Cardiac muscle cell (in vitro differentiated cells and primary cell): ENCODE results near the gene BCAS3. TPM values are rescaled to one million over a fixed set of nuclear protein-coding genes. Genes with fewer than 3 reads are reported as not detected.

Source experiments
- DNase-seq, 2 donors: peaks; one replicate each; pipeline versions ENCODE4 v3.0.0 to v3.0.0-alpha.2; 2010 to 2017; ENCODE audit warnings: low read depth in 1 of 2, low spot score in 1 of 2
- H3K27ac ChIP-seq: fragments of 200-600 bp; sonication (generic); 2 replicates; pipeline ENCODE4 v1.5.1; 2016
- H3K27me3 ChIP-seq: fragments of 200-600 bp; sonication (generic); 2 replicates; pipeline ENCODE4 v1.6.0; 2016; ENCODE audit warnings: control low read depth
- H3K36me3 ChIP-seq: fragments of 200-600 bp; sonication (generic); 2 replicates; pipeline ENCODE4 v1.5.1; 2016; ENCODE audit warnings: control low read depth
- H3K4me1 ChIP-seq: fragments of 200-600 bp; sonication (generic); 2 replicates; pipeline ENCODE4 v1.8.1; 2017; ENCODE audit warnings: low read depth, mild to moderate bottlenecking, mixed run types
- H3K4me3 ChIP-seq: fragments of 200-600 bp; sonication (generic); 2 replicates; pipeline ENCODE4 v1.5.1; 2016; ENCODE audit warnings: mild to moderate bottlenecking
- H3K9me3 ChIP-seq: fragments of 200-600 bp; sonication (generic); 2 replicates; pipeline ENCODE4 v1.5.1; 2017; ENCODE audit warnings: low read depth, mild to moderate bottlenecking, control low read depth
- polyA plus RNA-seq: library from polyadenylated mRNA; unstranded; fragments of >200 nt; fragmentation: Nextera tagmentation; extraction: Ambion mirVana; gene quantifications from 2 replicates; pipeline ENCODE4 v1.2.1, GENCODE V29; 2016
- total RNA-seq: library from RNA; depleted of rRNA; stranded (reverse); fragments of >200 nt; gene quantifications from 2 replicates; pipeline ENCODE4 v1.2.3, GENCODE V29; 2016
- TF ChIP-seq, protein P1 (sequence below): IDR thresholded peaks from 2 replicates; pipeline ENCODE4 v1.5.1; 2012; ENCODE audit warnings: low read depth, mild to moderate bottlenecking, low read length

The BCAS3 gene
- total and polyA plus RNA-seq, 2 experiments from 2014 or later, result 36.5 to 39.6 TPM

DNA sequence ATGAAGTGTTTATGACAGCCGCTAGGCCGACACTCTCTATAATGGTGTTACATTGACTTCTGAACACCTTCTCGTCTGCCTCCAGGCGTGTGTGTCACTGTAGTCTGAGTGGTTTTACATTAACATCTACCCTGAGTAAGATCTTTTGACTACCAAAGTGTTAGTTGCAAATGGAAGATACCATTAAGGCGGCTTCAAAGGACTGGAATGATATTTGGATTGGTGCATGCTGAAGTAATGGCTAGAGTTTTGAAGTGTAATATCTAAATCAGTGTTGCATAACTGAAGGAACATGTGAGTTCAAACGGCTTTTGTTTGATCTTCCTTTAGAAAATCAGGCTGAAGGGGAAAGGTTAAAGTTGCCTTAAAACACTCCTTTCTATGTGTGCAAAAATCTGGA lies 52.2 kb downstream of the BCAS3 start:
- TF ChIP-seq, protein P1, sequence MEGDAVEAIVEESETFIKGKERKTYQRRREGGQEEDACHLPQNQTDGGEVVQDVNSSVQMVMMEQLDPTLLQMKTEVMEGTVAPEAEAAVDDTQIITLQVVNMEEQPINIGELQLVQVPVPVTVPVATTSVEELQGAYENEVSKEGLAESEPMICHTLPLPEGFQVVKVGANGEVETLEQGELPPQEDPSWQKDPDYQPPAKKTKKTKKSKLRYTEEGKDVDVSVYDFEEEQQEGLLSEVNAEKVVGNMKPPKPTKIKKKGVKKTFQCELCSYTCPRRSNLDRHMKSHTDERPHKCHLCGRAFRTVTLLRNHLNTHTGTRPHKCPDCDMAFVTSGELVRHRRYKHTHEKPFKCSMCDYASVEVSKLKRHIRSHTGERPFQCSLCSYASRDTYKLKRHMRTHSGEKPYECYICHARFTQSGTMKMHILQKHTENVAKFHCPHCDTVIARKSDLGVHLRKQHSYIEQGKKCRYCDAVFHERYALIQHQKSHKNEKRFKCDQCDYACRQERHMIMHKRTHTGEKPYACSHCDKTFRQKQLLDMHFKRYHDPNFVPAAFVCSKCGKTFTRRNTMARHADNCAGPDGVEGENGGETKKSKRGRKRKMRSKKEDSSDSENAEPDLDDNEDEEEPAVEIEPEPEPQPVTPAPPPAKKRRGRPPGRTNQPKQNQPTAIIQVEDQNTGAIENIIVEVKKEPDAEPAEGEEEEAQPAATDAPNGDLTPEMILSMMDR, result no peak
- H3K9me3 ChIP-seq, result no peaks in the 10 kb centered on the region
- H3K4me1 ChIP-seq, result no peaks in the 10 kb centered on the region
- no peaks in the 10 kb centered on the region for H3K27me3 ChIP-seq
- no peaks in the 10 kb centered on the region for H3K36me3 ChIP-seq
- H3K4me3 ChIP-seq, result no peak overlapping the region
- DNase-seq, result no peak
- no peak overlapping the region for H3K27ac ChIP-seq

DNA sequence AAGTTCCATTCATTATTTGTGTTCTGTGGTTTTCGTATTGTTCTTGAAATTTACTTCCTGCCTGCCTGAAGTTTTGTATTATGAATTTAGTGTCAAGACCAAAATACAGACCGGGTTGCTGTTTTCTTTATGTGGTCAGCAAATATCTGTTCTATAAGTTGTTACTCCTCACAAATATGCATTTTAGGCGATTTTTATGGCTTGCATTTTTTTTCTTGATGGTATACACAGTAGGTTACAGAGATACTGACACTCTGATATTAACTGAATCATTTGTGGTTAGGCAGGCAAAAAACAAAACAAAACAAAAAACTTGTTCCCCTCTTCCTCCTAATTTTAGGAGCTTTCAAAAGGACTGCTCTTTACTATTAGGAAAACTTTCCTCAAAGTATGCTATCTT lies 52.6 kb downstream of the BCAS3 start:
- DNase-seq, result no peak
- Histone ChIP-seq H3K4me1 (no peaks in the 10 kb centered on the region), H3K27ac (no peak overlapping the region), H3K36me3 (no peaks in the 10 kb centered on the region), H3K27me3 (no peaks in the 10 kb centered on the region), H3K4me3 (no peak overlapping the region), H3K9me3 (no peaks in the 10 kb centered on the region)
- TF ChIP-seq, protein P1, result no peak

DNA sequence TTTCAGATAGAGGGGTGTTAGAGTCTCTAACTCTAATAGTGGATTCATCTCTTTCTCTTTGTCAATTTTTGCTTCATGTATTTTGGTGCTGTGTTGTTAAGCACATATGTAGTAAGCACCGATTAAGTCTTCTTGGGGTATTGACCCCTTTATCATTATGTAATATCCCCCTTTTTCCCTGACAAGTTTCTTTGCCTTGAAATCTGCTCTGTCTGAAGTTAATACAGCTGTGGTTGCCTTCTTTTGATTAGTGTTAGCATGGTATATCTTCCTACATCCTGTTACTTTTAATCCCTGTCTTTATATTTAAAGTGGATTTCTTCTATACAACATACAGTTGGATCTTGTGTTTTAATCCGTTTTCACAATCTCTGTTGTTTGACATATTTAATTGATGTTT lies 60.6 kb downstream of the BCAS3 start:
- no peak for DNase-seq
- no peak overlapping the region for H3K27ac ChIP-seq
- no peaks in the 10 kb centered on the region for H3K36me3 ChIP-seq
- TF ChIP-seq, protein P1, result no peak
- no peaks in the 10 kb centered on the region for H3K27me3 ChIP-seq
- no peaks in the 10 kb centered on the region for H3K9me3 ChIP-seq
- H3K4me3 ChIP-seq, result no peak overlapping the region
- H3K4me1 ChIP-seq, result no peaks in the 10 kb centered on the region

DNA sequence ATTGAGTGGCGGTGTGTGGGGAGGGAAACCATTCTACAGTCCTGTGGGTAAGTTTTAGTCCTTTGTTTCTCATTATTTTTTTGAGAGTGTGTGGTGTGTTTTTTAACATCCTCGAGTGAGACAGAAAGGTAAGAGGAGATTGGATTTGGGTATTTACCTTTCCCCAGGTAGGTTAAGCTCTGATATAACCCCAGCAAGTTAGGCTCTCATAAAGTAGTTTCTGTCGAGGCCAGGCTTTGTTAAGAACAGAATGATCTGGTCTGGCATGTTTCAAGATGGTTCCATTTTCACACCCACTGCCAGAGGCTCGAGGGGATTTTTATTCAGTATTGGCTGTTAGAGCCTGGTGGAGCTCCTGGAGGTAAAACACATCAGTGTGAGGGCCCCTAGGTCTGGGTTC lies 62.9 kb downstream of the BCAS3 start:
- TF ChIP-seq, protein P1, result no peak
- no peak overlapping the region for H3K4me3 ChIP-seq
- H3K27me3 ChIP-seq, result no peaks in the 10 kb centered on the region
- no peak overlapping the region for H3K27ac ChIP-seq
- no peaks in the 10 kb centered on the region for H3K9me3 ChIP-seq
- no peak for DNase-seq
- H3K4me1 ChIP-seq, result peaks cover 12% of the 10 kb centered on the region
- H3K36me3 ChIP-seq, result no peaks in the 10 kb centered on the region

DNA sequence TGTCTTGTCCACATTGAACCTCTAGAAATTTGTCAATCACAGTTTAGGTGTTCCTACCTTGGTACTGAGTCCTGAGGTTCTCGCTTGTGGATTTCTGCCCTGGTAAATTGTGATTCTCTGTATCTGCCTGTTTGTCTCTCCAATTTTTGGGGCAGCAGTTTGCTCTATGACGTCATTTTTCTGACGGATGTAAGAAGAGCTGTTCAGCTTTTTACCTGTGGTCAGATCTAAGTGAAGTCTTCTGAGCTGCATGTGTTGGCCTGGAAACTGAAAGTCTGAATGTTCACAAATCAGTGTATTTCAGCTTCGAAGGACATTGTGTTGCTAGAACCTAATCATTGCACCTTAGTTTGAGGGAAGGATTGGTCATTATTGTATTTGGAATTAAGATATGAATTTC lies 63.4 kb downstream of the BCAS3 start:
- Histone ChIP-seq H3K4me1 (peaks cover 13% of the 10 kb centered on the region), H3K27me3 (no peaks in the 10 kb centered on the region), H3K9me3 (no peaks in the 10 kb centered on the region), H3K27ac (no peak overlapping the region), H3K36me3 (no peaks in the 10 kb centered on the region), H3K4me3 (no peak overlapping the region)
- no peak for DNase-seq
- TF ChIP-seq, protein P1, result no peak

DNA sequence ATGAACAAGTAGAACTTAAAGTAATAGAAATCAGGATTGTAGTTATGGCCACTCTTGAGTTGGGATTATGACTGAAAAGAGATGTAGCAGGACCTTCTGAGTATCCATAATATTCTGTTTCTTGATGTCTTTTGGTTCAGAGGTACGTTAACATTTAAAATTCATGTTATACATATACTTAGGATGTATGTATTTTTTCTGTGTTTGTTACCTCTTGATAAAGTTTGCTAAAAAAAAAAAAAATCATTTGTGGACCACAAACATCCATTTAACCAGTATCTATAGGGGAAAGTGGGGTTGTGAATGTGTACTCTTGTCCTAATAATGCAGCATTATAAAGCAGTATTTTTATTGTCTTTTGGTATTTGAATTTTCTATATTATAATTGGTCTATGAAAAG lies 65.6 kb downstream of the BCAS3 start:
- Histone ChIP-seq H3K4me3 (no peak overlapping the region), H3K9me3 (no peaks in the 10 kb centered on the region), H3K27me3 (no peaks in the 10 kb centered on the region), H3K36me3 (no peaks in the 10 kb centered on the region), H3K4me1 (peaks cover 19% of the 10 kb centered on the region), H3K27ac (no peak overlapping the region)
- DNase-seq, result no peak
- TF ChIP-seq, protein P1, result no peak
